GM23338 (cell line): ENCODE measurements around the gene MYL6. TPM values are rescaled to one million over a fixed set of nuclear protein-coding genes. Genes with fewer than 3 reads are reported as not detected.
A peak's percentile ranks its signal among the peaks of the same experiment; 100 is the strongest.

Experiments
- ATAC-seq: fragments of 200-7000 bp; cut with Tn5 transposase; 3 replicates; pipeline ENCODE4 v1.9.1; 2020
- DNase-seq: peaks from one replicate; pipeline ENCODE4 v3.0.0-alpha.2; 2015; ENCODE audit warnings: low spot score
- H2AFZ ChIP-seq: fragments of 200-600 bp; sonication (generic); 2 replicates; pipeline ENCODE4 v1.8.0; 2016; ENCODE audit warnings: antibody characterized with exemption, mild to moderate bottlenecking, moderate library complexity
- H3F3A ChIP-seq: fragments of 200-600 bp; sonication (generic); replicated peaks from 2 replicates; pipeline ENCODE4 v1.8.0; 2017; ENCODE audit warnings: antibody characterized with exemption, mixed run types, low read depth
- H3K27ac ChIP-seq: fragments of 200-600 bp; sonication (generic); 2 replicates; pipeline ENCODE4 v1.6.1; 2016; ENCODE audit warnings: low read depth
- H3K27me3 ChIP-seq: fragments of 200-600 bp; sonication (generic); 2 replicates; pipeline ENCODE4 v1.8.0; 2016; ENCODE audit warnings: mild to moderate bottlenecking, mixed run types, moderate library complexity; ENCODE audit not compliant: insufficient read depth
- H3K36me3 ChIP-seq: fragments of 200-600 bp; sonication (generic); 2 replicates; pipeline ENCODE4 v1.8.0; 2016; ENCODE audit warnings: mild to moderate bottlenecking; ENCODE audit not compliant: insufficient read depth
- H3K4me1 ChIP-seq: fragments of 200-600 bp; sonication (generic); 2 replicates; pipeline ENCODE4 v1.8.0; 2016; ENCODE audit warnings: mild to moderate bottlenecking, moderate library complexity; ENCODE audit not compliant: insufficient read depth
- H3K4me2 ChIP-seq: fragments of 200-600 bp; sonication (generic); 2 replicates; pipeline ENCODE4 v1.7.1; 2017; ENCODE audit warnings: mixed run types
- H3K4me3 ChIP-seq: fragments of 200-600 bp; sonication (generic); 2 replicates; pipeline ENCODE4 v1.6.1; 2016; ENCODE audit warnings: mixed run types
- H3K79me2 ChIP-seq: fragments of 200-600 bp; sonication (generic); replicated peaks from 2 replicates; pipeline ENCODE4 v1.8.0; 2017; ENCODE audit warnings: mild to moderate bottlenecking; ENCODE audit not compliant: insufficient read depth
- H3K9me2 ChIP-seq: fragments of 200-600 bp; sonication (generic); 2 replicates; pipeline ENCODE4 v1.8.0; 2017; ENCODE audit not compliant: insufficient read depth
- H4K20me1 ChIP-seq: fragments of 200-600 bp; sonication (generic); replicated peaks from 2 replicates; pipeline ENCODE4 v1.8.0; 2017; ENCODE audit warnings: mild to moderate bottlenecking; ENCODE audit not compliant: insufficient read depth
- H3K27ac Mint-ChIP-seq: 2 replicates; pipeline ENCODE4 v1.8.0; 2020; ENCODE audit warnings: inconsistent platforms, mild to moderate bottlenecking, moderate library complexity, mixed read lengths
- H3K27me3 Mint-ChIP-seq: 3 replicates; pipeline ENCODE4 v1.8.0; 2022; ENCODE audit warnings: low read depth, mild to moderate bottlenecking, moderate library complexity, mixed read lengths, inconsistent platforms; ENCODE audit not compliant: insufficient read depth, poor library complexity
- H3K36me3 Mint-ChIP-seq: 3 replicates; pipeline ENCODE4 v1.8.0; 2021; ENCODE audit warnings: low read depth, mild to moderate bottlenecking, inconsistent platforms, moderate library complexity, mixed read lengths
- H3K4me1 Mint-ChIP-seq: 3 replicates; pipeline ENCODE4 v1.8.0; 2020; ENCODE audit warnings: mild to moderate bottlenecking, inconsistent platforms, mixed read lengths
- H3K4me3 Mint-ChIP-seq: 3 replicates; pipeline ENCODE4 v1.8.0; 2021; ENCODE audit warnings: moderate library complexity, mild to moderate bottlenecking, inconsistent platforms, mixed read lengths
- H3K9me3 Mint-ChIP-seq: 3 replicates; pipeline ENCODE4 v1.8.0; 2020; ENCODE audit warnings: moderate library complexity, mild to moderate bottlenecking, inconsistent platforms, mixed read lengths
- CREB1 ChIP-seq: fragments of 250-450 bp; sonication (Bioruptor Pico); IDR thresholded peaks from 2 replicates; pipeline ENCODE4 v1.5.0; 2020; ENCODE audit warnings: low read depth, mild to moderate bottlenecking, moderate library complexity
- CTCF ChIP-seq, 2 experiments: fragments of 200-600 bp in 1 of 2; sonication (generic) in 1 of 2; conservative IDR thresholded peaks; 2 replicates each; pipeline versions ENCODE4 v1.5.1 to v1.6.1; 2016 to 2017; ENCODE audit warnings: antibody characterized with exemption in 2 of 2, low read depth in 2 of 2, mild to moderate bottlenecking in 2 of 2, moderate library complexity in 1 of 2
- ETS1 ChIP-seq: IDR thresholded peaks from 2 replicates; pipeline ENCODE4 v1.6.1; 2016; ENCODE audit warnings: antibody characterized with exemption
- EZH2 ChIP-seq: fragments of 200-600 bp; sonication (generic); IDR thresholded peaks from one replicate; pipeline ENCODE4 v1.8.0; 2017; ENCODE audit warnings: antibody characterized with exemption, mild to moderate bottlenecking, low read depth; ENCODE audit not compliant: unreplicated experiment
- EZH2phosphoT487 ChIP-seq: fragments of 200-600 bp; sonication (generic); IDR thresholded peaks from one replicate; pipeline ENCODE4 v1.8.1; 2018; ENCODE audit warnings: antibody characterized with exemption; ENCODE audit not compliant: unreplicated experiment
- JUNB ChIP-seq: IDR thresholded peaks from one replicate; pipeline ENCODE4 v1.6.1; 2016; ENCODE audit warnings: antibody characterized with exemption; ENCODE audit not compliant: unreplicated experiment
- NANOG ChIP-seq: IDR thresholded peaks from 2 replicates; pipeline ENCODE4 v1.6.1; 2016; ENCODE audit warnings: antibody characterized with exemption, borderline replicate concordance
- POLR2AphosphoS5 ChIP-seq: IDR thresholded peaks from 2 replicates; pipeline ENCODE4 v1.6.1; 2016; ENCODE audit warnings: antibody characterized with exemption, low read depth
- REST ChIP-seq: IDR thresholded peaks from one replicate; pipeline ENCODE4 v1.6.1; 2018; ENCODE audit warnings: antibody characterized with exemption; ENCODE audit not compliant: unreplicated experiment
- STAT1 ChIP-seq: IDR thresholded peaks from one replicate; pipeline ENCODE4 v1.6.1; 2016; ENCODE audit warnings: antibody characterized with exemption; ENCODE audit not compliant: unreplicated experiment
- ZNF114 ChIP-seq: fragments of 250-450 bp; sonication (Bioruptor Pico); IDR thresholded peaks from 2 replicates; pipeline ENCODE4 v1.5.0; 2020; ENCODE audit warnings: mild to moderate bottlenecking, moderate library complexity
- ZNF331 ChIP-seq: fragments of 250-450 bp; sonication (Bioruptor Pico); IDR thresholded peaks from 2 replicates; pipeline ENCODE4 v1.5.0; 2020; ENCODE audit warnings: low read depth, mild to moderate bottlenecking, moderate library complexity
- ZNF462 ChIP-seq: fragments of 250-450 bp; sonication (Bioruptor Pico); IDR thresholded peaks from 2 replicates; pipeline ENCODE4 v1.5.0; 2020; ENCODE audit warnings: mild to moderate bottlenecking, moderate library complexity
- polyA plus RNA-seq: library from polyadenylated mRNA; unstranded; fragments of >200 nt; fragmentation: Nextera tagmentation; extraction: Ambion mirVana; gene quantifications from 2 replicates; pipeline ENCODE4 v1.2.1, GENCODE V29; 2016
- total RNA-seq: library from RNA; depleted of rRNA; stranded (reverse); fragments of >200 nt; shearing (Covaris generic); gene quantifications from 2 replicates; pipeline ENCODE4 v1.2.3, GENCODE V29; 2014

Gene MYL6
- total and polyA plus RNA-seq, 2 experiments from 2014 or later, result 1,092 to 1,545 TPM

- Mint-ChIP-seq H3K36me3 (peaks cover 66% of the 10 kb centered on the region), H3K4me3 (peak overlapping the region; percentile 37; the same call in 2 of the 3 replicates), H3K4me1 (peaks cover 21% of the 10 kb centered on the region), H3K9me3 (peaks cover 6% of the 10 kb centered on the region; the same call in 2 of the 3 replicates), H3K27ac (0 out of 2 replicates have a peak overlapping the region, but pooled peaks have one; percentile 32), H3K27me3 (peaks cover 15% of the 10 kb centered on the region)
- no peaks in the 10 kb centered on the region for H3K27me3 ChIP-seq
- peak overlapping the region; percentile 97; the same call in 1 of the 2 replicates for H3K4me2 ChIP-seq
- peaks cover 20% of the 10 kb centered on the region for H4K20me1 ChIP-seq
- ATAC-seq (no peak), DNase-seq (no peak)
- TF ChIP-seq CREB1 (CRISPR knock-in tag) (no peak), JUNB (no peak), POLR2AphosphoS5 (no peak), EZH2phosphoT487 (no peak), ZNF331 (CRISPR knock-in tag) (no peak), CTCF (conservative IDR thresholded peaks at IDR 0.05; ENCODE audit: low read depth in 2 of 2) (no peak), REST (no peak), ZNF462 (CRISPR knock-in tag) (no peak), ZNF114 (CRISPR knock-in tag) (no peak), EZH2 (no peak), NANOG (no peak), STAT1 (no peak), ETS1 (no peak)
- H3F3A ChIP-seq, result peaks cover 23% of the 10 kb centered on the region; the same call in 1 of the 2 replicates
- H3K27ac ChIP-seq, result peak overlapping the region; percentile 69; the same call in 1 of the 2 replicates
- H3K4me1 ChIP-seq, result peaks cover 12% of the 10 kb centered on the region
- no peak overlapping the region for H2AFZ ChIP-seq
- H3K79me2 ChIP-seq, result peaks cover 35% of the 10 kb centered on the region
- H3K4me3 ChIP-seq, result peak overlapping the region; percentile 100
- peaks cover 46% of the 10 kb centered on the region for H3K36me3 ChIP-seq
- H3K9me2 ChIP-seq, result no peaks in the 10 kb centered on the region
These were observed 28.8 kb downstream of the MYL6 start for GRCh38 chr12:56186957-56187356.
